ENCODE measurements around the gene A2M. TPM values are rescaled to one million over a fixed set of nuclear protein-coding genes. Genes with fewer than 3 reads are reported as not detected.

Gene A2M
- total and polyA plus RNA-seq, 7 experiments from 2014 or later, result 0.08 to 4.9 (median 1.5) TPM; not detected in 3

GRCh38 chr12:9107542-9107873 is 8.2 kb downstream of the A2M start:
- no peak overlapping the region for H3K4me3 ChIP-seq (ENCODE audit: low read length)
- POLR2A ChIA-PET, result no interaction called here
- Mint-ChIP-seq H3K4me3 (no peak overlapping the region), H3K36me3 (peaks cover 0 to 7% (median 0%) of the 10 kb centered on the region in 5 donors), H3K27me3 (no peaks in the 10 kb centered on the region), H3K4me1 (peaks cover 0 to 4% (median 0%) of the 10 kb centered on the region in 7 donors), H3K27ac (no peak overlapping the region), H3K9me3 (no peaks in the 10 kb centered on the region)
- DNase-seq, result no peak
- no peaks in the 10 kb centered on the region for H3K4me1 ChIP-seq (ENCODE audit: control insufficient read depth in 2 of 2, insufficient read depth in 2 of 2, low read length in 2 of 2)
- no peak for ATAC-seq
- peaks cover 0 to 5% (median 0%) of the 10 kb centered on the region in 3 experiments for H3K36me3 ChIP-seq (ENCODE audit: control insufficient read depth in 2 of 3, insufficient read depth in 3 of 3, low read length in 3 of 3)
- no peaks in the 10 kb centered on the region for H3K9me3 ChIP-seq (ENCODE audit: control insufficient read depth in 2 of 3, low read length in 3 of 3)
- intact Hi-C loops (cut with micrococcal nuclease), result no loop called here
- no peaks in the 10 kb centered on the region for H3K27me3 ChIP-seq (ENCODE audit: control insufficient read depth in 2 of 2, insufficient read depth in 2 of 2, low read length in 2 of 2)
- CTCF ChIA-PET, result no interaction called here
- no peak overlapping the region for H3K27ac ChIP-seq (ENCODE audit: low read depth, low read length)

- H3K4me1 Mint-ChIP-seq, result peaks cover 0 to 4% (median 0%) of the 10 kb centered on the region in 7 donors
- ATAC-seq (no peak), DNase-seq (no peak)
- H3K4me1 ChIP-seq (ENCODE audit: control insufficient read depth in 2 of 2, insufficient read depth in 2 of 2, low read length in 2 of 2), result no peaks in the 10 kb centered on the region
- peaks cover 0 to 5% (median 0%) of the 10 kb centered on the region in 3 experiments for H3K36me3 ChIP-seq (ENCODE audit: control insufficient read depth in 2 of 3, insufficient read depth in 3 of 3, low read length in 3 of 3)
- H3K36me3 Mint-ChIP-seq, result peaks cover 0 to 7% (median 0%) of the 10 kb centered on the region in 5 donors
- no peak overlapping the region for H3K27ac ChIP-seq (ENCODE audit: low read depth, low read length)
- ChIA-PET POLR2A (no interaction called here), CTCF (no interaction called here)
- H3K4me3 ChIP-seq (ENCODE audit: low read length), result no peak overlapping the region
- no peaks in the 10 kb centered on the region for H3K27me3 ChIP-seq (ENCODE audit: control insufficient read depth in 2 of 2, insufficient read depth in 2 of 2, low read length in 2 of 2)
- H3K4me3 Mint-ChIP-seq, result no peak overlapping the region
- H3K27me3 Mint-ChIP-seq, result no peaks in the 10 kb centered on the region
- H3K9me3 Mint-ChIP-seq, result no peaks in the 10 kb centered on the region
- no peaks in the 10 kb centered on the region for H3K9me3 ChIP-seq (ENCODE audit: control insufficient read depth in 2 of 3, low read length in 3 of 3)
- no peak overlapping the region for H3K27ac Mint-ChIP-seq
- intact Hi-C loops (cut with micrococcal nuclease), result no loop called here
Measured at GRCh38 chr12:9106610-9107541, 8.8 kb downstream of the A2M start.

GRCh38 chr12:9106067-9106466 is 9.7 kb downstream of the A2M start:
- intact Hi-C loops (cut with micrococcal nuclease), result no loop called here
- no peak for ATAC-seq
- H3K9me3 Mint-ChIP-seq, result no peaks in the 10 kb centered on the region

GRCh38 chr12:9104767-9105423 is 10.8 kb downstream of the A2M start:
- H3K4me3 ChIP-seq (ENCODE audit: low read length), result no peak overlapping the region
- no peaks in the 10 kb centered on the region for H3K9me3 ChIP-seq (ENCODE audit: control insufficient read depth in 2 of 3, low read length in 3 of 3)
- no peak overlapping the region for H3K27ac ChIP-seq (ENCODE audit: low read depth, low read length)
- ATAC-seq, result no peak
- no peak overlapping the region for H3K27ac Mint-ChIP-seq
- intact Hi-C loops (cut with micrococcal nuclease), result no loop called here
- H3K4me3 Mint-ChIP-seq, result no peak overlapping the region
- ChIA-PET POLR2A (interaction anchor here (0.6 kb wide), 1 partner anchor 202 kb away, joined by 4 read pairs; no protein-coding TSS in a partner anchor), CTCF (no interaction called here)
- H3K4me1 ChIP-seq (ENCODE audit: control insufficient read depth in 2 of 2, insufficient read depth in 2 of 2, low read length in 2 of 2), result no peaks in the 10 kb centered on the region
- no peaks in the 10 kb centered on the region for H3K27me3 Mint-ChIP-seq
- no peaks in the 10 kb centered on the region for H3K27me3 ChIP-seq (ENCODE audit: control insufficient read depth in 2 of 2, insufficient read depth in 2 of 2, low read length in 2 of 2)
- no peaks in the 10 kb centered on the region for H3K4me1 Mint-ChIP-seq
- no peak for DNase-seq
- H3K36me3 ChIP-seq (ENCODE audit: control insufficient read depth in 2 of 3, insufficient read depth in 3 of 3, low read length in 3 of 3), result peaks cover 0 to 5% (median 0%) of the 10 kb centered on the region in 3 experiments
- no peaks in the 10 kb centered on the region for H3K9me3 Mint-ChIP-seq
- H3K36me3 Mint-ChIP-seq, result peaks cover 0 to 8% (median 0%) of the 10 kb centered on the region in 5 donors

More at GRCh38 chr12:9106067-9106466, 9.7 kb downstream of the A2M start:
- ChIA-PET POLR2A (no interaction called here), CTCF (no interaction called here)
- no peak overlapping the region for H3K4me3 ChIP-seq (ENCODE audit: low read length)
- H3K27ac ChIP-seq (ENCODE audit: low read depth, low read length), result no peak overlapping the region
- no peaks in the 10 kb centered on the region for H3K27me3 ChIP-seq (ENCODE audit: control insufficient read depth in 2 of 2, insufficient read depth in 2 of 2, low read length in 2 of 2)
- peaks cover 0 to 5% (median 0%) of the 10 kb centered on the region in 3 experiments for H3K36me3 ChIP-seq (ENCODE audit: control insufficient read depth in 2 of 3, insufficient read depth in 3 of 3, low read length in 3 of 3)
- no peak overlapping the region for H3K27ac Mint-ChIP-seq
- peaks cover 0 to 7% (median 0%) of the 10 kb centered on the region in 5 donors for H3K36me3 Mint-ChIP-seq
- H3K4me1 ChIP-seq (ENCODE audit: control insufficient read depth in 2 of 2, insufficient read depth in 2 of 2, low read length in 2 of 2), result no peaks in the 10 kb centered on the region
- no peak for DNase-seq
- H3K27me3 Mint-ChIP-seq, result no peaks in the 10 kb centered on the region
- no peak overlapping the region for H3K4me3 Mint-ChIP-seq
- H3K4me1 Mint-ChIP-seq, result no peaks in the 10 kb centered on the region
- H3K9me3 ChIP-seq (ENCODE audit: control insufficient read depth in 2 of 3, low read length in 3 of 3), result no peaks in the 10 kb centered on the region

GRCh38 chr12:9104087-9104486 is 11.6 kb downstream of the A2M start:
- intact Hi-C loops (cut with micrococcal nuclease), result no loop called here
- no peaks in the 10 kb centered on the region for H3K4me1 ChIP-seq (ENCODE audit: control insufficient read depth in 2 of 2, insufficient read depth in 2 of 2, low read length in 2 of 2)
- CTCF ChIA-PET, result no interaction called here
- no peaks in the 10 kb centered on the region for H3K9me3 ChIP-seq (ENCODE audit: control insufficient read depth in 2 of 3, low read length in 3 of 3)
- Mint-ChIP-seq H3K27me3 (no peaks in the 10 kb centered on the region), H3K9me3 (no peaks in the 10 kb centered on the region), H3K27ac (no peak overlapping the region), H3K4me3 (no peak overlapping the region), H3K36me3 (peaks cover 0 to 12% (median 0%) of the 10 kb centered on the region in 5 donors), H3K4me1 (peaks cover 0 to 1% (median 0%) of the 10 kb centered on the region in 7 donors)
- H3K4me3 ChIP-seq (ENCODE audit: low read length), result no peak overlapping the region
- DNase-seq, result no peak
- POLR2A ChIA-PET, result no interaction called here
- H3K27me3 ChIP-seq (ENCODE audit: control insufficient read depth in 2 of 2, insufficient read depth in 2 of 2, low read length in 2 of 2), result no peaks in the 10 kb centered on the region
- peaks cover 0 to 5% (median 0%) of the 10 kb centered on the region in 3 experiments for H3K36me3 ChIP-seq (ENCODE audit: control insufficient read depth in 2 of 3, insufficient read depth in 3 of 3, low read length in 3 of 3)
- no peak overlapping the region for H3K27ac ChIP-seq (ENCODE audit: low read depth, low read length)
- no peak for ATAC-seq

GRCh38 chr12:9103050-9103849 is 12.5 kb downstream of the A2M start:
- Histone ChIP-seq H3K4me3 (ENCODE audit: low read length) (no peak overlapping the region), H3K36me3 (ENCODE audit: control insufficient read depth in 2 of 3, insufficient read depth in 3 of 3, low read length in 3 of 3) (no peaks in the 10 kb centered on the region), H3K27ac (ENCODE audit: low read depth, low read length) (no peak overlapping the region), H3K27me3 (ENCODE audit: control insufficient read depth in 2 of 2, insufficient read depth in 2 of 2, low read length in 2 of 2) (no peaks in the 10 kb centered on the region), H3K9me3 (ENCODE audit: control insufficient read depth in 2 of 3, low read length in 3 of 3) (no peaks in the 10 kb centered on the region), H3K4me1 (ENCODE audit: control insufficient read depth in 2 of 2, insufficient read depth in 2 of 2, low read length in 2 of 2) (no peaks in the 10 kb centered on the region)
- Mint-ChIP-seq H3K27ac (no peak overlapping the region), H3K36me3 (peaks cover 0 to 12% (median 0%) of the 10 kb centered on the region in 5 donors), H3K27me3 (no peaks in the 10 kb centered on the region), H3K4me1 (peaks cover 0 to 1% (median 0%) of the 10 kb centered on the region in 7 donors), H3K4me3 (no peak overlapping the region), H3K9me3 (no peaks in the 10 kb centered on the region)
- DNase-seq (no peak), ATAC-seq (no peak)
- ChIA-PET CTCF (no interaction called here), POLR2A (no interaction called here)
- intact Hi-C loops (cut with micrococcal nuclease), result no loop called here
